GM19438 (cell line): ENCODE measurements around the gene KNDC1.
"Not testable (repeated sequence)": the region's sequence is repeated elsewhere in the genome, so short reads cannot be mapped to it uniquely, and the experiment has no call there.

ENCODE experiments used
- ATAC-seq: cut with Tn5 transposase; IDR thresholded peaks from one replicate; pipeline ENCODE4 v1.9.1; 2021; ENCODE audit warnings: low read depth; ENCODE audit not compliant: unreplicated experiment

KNDC1 gene, protein sequence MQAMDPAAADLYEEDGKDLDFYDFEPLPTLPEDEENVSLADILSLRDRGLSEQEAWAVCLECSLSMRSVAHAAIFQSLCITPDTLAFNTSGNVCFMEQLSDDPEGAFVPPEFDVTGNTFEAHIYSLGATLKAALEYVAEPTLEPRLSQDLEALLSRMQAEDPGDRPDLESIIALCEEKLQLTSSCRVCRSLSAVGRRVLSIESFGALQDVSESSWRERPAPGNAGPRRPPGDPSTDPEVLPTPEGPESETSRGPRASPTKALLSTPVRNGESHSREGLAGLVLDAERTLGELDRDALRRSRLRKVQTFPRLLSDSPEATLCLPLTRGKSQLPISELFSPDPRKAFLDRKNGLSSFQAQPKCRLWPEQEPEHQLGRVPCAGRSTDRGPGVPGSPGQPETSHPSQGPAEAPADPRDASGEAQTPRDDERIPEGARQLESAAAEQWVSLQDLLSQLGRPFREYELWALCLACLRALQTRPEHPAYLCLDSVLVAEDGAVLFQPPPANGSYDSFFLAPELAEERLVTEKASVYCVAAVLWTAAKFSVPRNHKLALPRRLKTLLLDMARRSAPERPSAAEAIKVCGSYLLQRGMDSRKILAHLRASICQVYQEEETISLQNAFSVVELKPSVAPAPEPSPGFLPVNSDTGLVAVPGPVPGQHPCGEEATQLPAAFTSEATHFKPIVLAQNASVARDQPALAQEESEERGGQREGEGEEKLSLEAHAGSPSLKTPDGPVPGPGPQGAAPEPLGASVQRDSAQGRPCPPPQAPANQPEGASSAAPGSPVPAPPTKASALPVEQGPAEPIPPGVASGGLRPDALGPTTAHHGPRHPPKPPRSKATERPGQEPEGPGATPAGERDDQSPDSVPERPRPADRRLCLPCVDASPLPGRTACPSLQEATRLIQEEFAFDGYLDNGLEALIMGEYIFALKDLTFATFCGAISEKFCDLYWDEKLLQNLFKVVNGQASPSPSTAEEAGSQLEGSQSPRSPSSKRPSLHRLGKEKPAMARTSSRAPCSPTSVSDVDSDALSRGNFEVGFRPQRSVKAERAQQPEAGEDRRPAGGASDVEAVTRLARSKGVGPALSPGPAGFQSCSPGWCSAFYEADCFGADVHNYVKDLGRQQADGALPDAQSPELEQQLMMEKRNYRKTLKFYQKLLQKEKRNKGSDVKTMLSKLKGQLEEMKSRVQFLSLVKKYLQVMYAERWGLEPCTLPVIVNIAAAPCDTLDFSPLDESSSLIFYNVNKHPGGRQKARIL (N-terminal part only)

GRCh38 chr10:133159950-133160825 is at the start of gene KNDC1:
KNDC1 (plus strand) TSS chr10:133160219; CDS start chr10:133160468, 249 bp downstream.
- no peak for ATAC-seq

- ATAC-seq = no peak
Observed at GRCh38 chr10:133110609-133111275, 49.3 kb upstream of the KNDC1 start.

GRCh38 chr10:133111640-133112039 is 48.4 kb upstream of the KNDC1 start:
- ATAC-seq = not testable (repeated sequence)

DNA sequence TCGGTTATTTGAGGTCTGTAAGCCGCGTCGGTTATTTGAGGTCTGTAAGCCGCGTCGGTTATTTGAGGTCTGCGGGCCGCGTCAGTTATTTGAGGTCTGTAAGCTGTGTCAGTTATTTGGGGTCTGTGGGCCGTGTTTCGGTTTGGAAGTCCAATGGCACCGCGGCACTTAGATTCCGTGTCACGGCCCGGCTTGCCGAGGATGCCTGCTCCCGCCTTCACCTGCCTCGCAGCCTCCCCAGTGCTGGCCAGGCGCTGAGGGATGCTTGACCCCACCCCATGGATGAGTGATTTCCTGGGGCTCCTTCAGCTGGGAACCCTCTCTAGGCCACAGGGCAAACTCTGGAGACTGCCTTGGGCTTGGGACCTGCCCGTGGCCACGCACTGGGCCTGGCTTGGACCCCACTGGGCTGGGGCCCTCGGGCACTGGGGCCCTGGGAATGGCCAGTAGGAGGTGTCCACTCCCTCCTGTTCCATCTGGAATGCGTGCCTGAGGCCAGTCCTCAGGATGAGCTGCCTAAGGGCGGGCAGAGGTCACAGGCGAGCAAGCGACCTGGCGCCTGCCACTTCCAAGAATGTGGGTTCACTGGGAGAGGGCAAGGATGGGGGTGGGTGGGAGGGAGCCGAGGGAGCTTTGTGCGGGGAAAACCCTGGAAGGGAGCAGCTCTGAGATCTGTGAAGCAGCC is 46.7 kb upstream of the KNDC1 start:
- no peak for ATAC-seq

GRCh38 chr10:133113847-133114246 is 46.2 kb upstream of the KNDC1 start:
- no peak for ATAC-seq

DNA sequence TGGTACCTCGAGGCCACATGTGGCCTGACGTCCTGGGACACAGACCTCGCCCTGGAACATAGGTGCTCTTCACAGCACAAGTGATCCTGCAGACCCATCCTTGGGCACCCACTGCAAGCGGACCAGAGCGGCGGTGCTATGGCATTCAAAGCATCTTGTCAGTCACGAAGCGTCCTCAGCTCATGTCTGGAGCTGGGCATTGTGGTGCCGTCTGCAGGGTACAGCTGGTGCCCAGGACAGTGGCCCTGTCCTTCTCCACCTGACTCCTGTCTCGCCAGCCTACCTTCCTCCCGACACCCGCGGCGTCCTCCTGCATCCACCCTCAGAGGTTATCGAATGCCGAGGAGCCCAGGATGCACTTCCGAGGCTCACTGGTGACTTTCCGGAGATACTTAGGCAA is 45.8 kb upstream of the KNDC1 start:
- no peak for ATAC-seq

GRCh38 chr10:133114726-133115452 is 45.1 kb upstream of the KNDC1 start:
- no peak for ATAC-seq

DNA sequence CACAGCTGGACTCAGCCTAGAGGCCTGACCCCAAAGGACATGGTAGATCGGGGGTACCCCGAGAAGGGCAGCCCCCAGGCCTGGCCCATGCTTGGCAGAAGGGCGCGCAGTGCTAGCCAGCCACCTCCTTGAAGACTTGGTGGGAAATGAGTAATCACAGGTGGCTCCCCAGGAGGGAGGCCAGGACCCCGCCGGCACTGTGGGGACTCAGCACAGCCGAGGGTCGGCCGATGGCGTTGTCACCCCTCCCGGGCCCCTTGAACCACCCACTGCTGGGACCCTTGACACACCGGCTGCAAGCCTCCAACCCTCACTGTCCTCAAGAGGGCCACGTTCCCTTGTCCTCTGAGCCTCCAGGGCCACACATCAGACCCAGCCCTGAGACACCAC is 44.6 kb upstream of the KNDC1 start:
- ATAC-seq = no peak

GRCh38 chr10:133115976-133116375 is 44.0 kb upstream of the KNDC1 start:
- no peak for ATAC-seq

DNA sequence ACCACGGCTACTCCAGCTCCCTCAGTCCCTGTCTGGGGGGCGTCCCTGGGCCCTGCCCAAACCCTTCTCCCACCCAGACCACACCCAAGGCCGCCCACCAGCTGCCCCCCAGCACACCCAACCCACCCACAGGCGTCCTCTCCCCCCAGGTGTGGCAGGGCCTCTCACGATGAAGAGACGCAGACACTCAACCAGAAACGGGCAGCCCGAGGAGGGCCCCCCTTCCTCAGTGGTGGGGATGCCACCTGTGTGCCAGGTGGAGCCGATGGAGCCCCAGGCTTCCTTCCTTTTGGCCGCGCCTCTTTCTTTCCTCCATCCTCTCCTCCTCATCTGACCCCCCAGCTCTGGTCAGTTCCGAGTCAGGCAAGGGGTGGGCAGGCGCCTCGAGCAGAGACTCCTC is 43.6 kb upstream of the KNDC1 start:
- no peak for ATAC-seq

DNA sequence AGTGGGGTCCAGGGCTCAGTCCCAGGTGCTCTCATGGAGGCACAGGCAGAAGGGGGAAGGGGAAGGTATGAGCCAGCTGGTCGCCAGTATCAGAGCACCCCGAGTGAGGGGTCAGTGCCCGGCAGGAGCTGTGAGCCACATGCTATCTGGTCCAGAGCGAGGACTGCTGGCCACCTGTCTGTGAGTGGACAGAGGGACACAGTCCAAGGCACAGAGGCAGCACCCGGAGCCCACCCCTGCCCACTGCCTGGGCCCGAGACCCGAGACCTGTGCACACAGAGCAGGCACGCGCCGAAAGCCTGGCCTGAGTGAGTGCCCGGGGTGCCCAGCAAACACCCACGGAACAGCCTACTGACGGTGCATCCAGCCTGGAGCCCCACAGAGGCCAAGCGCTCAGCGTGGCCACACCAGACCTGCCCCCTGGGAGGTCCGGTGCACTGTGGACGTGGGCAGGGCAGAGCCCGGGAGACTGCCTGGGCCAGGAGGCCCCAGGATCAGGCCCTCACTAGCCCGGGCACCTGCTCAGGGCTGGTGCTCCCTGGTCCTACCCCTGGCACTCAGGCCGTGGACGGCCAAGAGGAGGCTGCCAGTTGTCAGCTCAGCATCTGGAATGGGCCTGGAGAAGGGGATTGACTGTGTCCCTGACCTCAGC is 42.9 kb upstream of the KNDC1 start:
- ATAC-seq = no peak

GRCh38 chr10:133117688-133118071 is 42.3 kb upstream of the KNDC1 start:
- ATAC-seq = no peak

- ATAC-seq = no peak
Observed at GRCh38 chr10:133121479-133121878, 38.5 kb upstream of the KNDC1 start.

- no peak for ATAC-seq
Observed at GRCh38 chr10:133122171-133122935, 37.7 kb upstream of the KNDC1 start.

GRCh38 chr10:133123050-133123745 is 36.8 kb upstream of the KNDC1 start:
- no peak for ATAC-seq

GRCh38 chr10:133123746-133124356 is 36.2 kb upstream of the KNDC1 start:
- ATAC-seq = no peak
